SK-N-SH (cell line): ENCODE data around the gene SELENOS.

Source experiments
- FOXM1 ChIP-seq: IDR thresholded peaks from 2 replicates; pipeline ENCODE4 v1.4.0; 2012; ENCODE audit warnings: low read depth, mild to moderate bottlenecking
- MEF2A ChIP-seq: IDR thresholded peaks from 2 replicates; pipeline ENCODE4 v1.4.0; 2012; ENCODE audit warnings: low read depth, borderline replicate concordance
- NFIC ChIP-seq: IDR thresholded peaks from 2 replicates; pipeline ENCODE4 v1.4.0; 2012; ENCODE audit warnings: borderline replicate concordance
- POLR2AphosphoS5 ChIP-seq: IDR thresholded peaks from 2 replicates; pipeline ENCODE4 v1.6.1; 2012; ENCODE audit warnings: low read depth, low read length
- RFX5 ChIP-seq: IDR thresholded peaks from 2 replicates; pipeline ENCODE4 v1.6.1; 2012; ENCODE audit warnings: mild to moderate bottlenecking, improper control_type of control experiment, low read length
- RXRA ChIP-seq: IDR thresholded peaks from 2 replicates; pipeline ENCODE4 v1.4.0; 2012; ENCODE audit warnings: low read depth, mild to moderate bottlenecking, borderline replicate concordance
- SIN3A ChIP-seq: IDR thresholded peaks from 2 replicates; pipeline ENCODE4 v1.6.1; 2012; ENCODE audit warnings: low read depth, mild to moderate bottlenecking, low read length, moderate library complexity, borderline replicate concordance
- SMC3 ChIP-seq: IDR thresholded peaks from 2 replicates; pipeline ENCODE4 v1.6.1; 2012; ENCODE audit warnings: low read depth, low read length, improper control_type of control experiment
- TEAD4 ChIP-seq: IDR thresholded peaks from 2 replicates; pipeline ENCODE4 v1.4.0; 2012; ENCODE audit warnings: mild to moderate bottlenecking, borderline replicate concordance; ENCODE audit not compliant: insufficient read depth
- YY1 ChIP-seq: IDR thresholded peaks from 2 replicates; pipeline ENCODE4 v1.4.0; 2012; ENCODE audit warnings: low read depth, mild to moderate bottlenecking
- TF ChIP-seq, protein P1 (sequence below): fragments of 200-600 bp; sonication (generic); IDR thresholded peaks from 2 replicates; pipeline ENCODE4 v1.6.1; 2017; ENCODE audit warnings: antibody characterized with exemption, mild to moderate bottlenecking, moderate library complexity
- TF ChIP-seq, protein P2 (sequence below): IDR thresholded peaks from 2 replicates; pipeline ENCODE4 v1.4.0; 2012; ENCODE audit warnings: low read depth, borderline replicate concordance
- TF ChIP-seq, protein P3 (sequence below): IDR thresholded peaks from 2 replicates; pipeline ENCODE4 v1.6.1; 2012; ENCODE audit warnings: mild to moderate bottlenecking, low read depth, low read length, moderate library complexity

DNA sequence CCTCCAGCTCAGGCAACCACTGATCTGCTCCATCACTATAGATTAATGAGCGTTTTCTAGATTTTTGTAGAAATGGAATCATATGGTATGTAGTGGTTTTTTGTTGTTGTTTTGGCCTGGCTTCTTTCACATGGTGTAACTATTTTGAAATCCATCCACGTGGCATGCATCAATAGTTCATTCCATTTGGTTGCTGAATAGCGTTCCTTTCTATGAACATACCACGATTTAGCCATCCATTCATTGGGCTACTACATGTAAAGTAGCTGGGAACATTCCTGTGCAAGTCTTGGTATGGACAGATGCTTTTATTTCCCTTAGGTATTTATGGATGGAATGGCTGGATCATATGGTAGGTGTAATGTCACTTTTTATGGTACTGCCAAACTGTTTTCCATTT, 14.7 kb downstream of the SELENOS start:
- TF ChIP-seq, protein P1, sequence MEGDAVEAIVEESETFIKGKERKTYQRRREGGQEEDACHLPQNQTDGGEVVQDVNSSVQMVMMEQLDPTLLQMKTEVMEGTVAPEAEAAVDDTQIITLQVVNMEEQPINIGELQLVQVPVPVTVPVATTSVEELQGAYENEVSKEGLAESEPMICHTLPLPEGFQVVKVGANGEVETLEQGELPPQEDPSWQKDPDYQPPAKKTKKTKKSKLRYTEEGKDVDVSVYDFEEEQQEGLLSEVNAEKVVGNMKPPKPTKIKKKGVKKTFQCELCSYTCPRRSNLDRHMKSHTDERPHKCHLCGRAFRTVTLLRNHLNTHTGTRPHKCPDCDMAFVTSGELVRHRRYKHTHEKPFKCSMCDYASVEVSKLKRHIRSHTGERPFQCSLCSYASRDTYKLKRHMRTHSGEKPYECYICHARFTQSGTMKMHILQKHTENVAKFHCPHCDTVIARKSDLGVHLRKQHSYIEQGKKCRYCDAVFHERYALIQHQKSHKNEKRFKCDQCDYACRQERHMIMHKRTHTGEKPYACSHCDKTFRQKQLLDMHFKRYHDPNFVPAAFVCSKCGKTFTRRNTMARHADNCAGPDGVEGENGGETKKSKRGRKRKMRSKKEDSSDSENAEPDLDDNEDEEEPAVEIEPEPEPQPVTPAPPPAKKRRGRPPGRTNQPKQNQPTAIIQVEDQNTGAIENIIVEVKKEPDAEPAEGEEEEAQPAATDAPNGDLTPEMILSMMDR = no peak
- TF ChIP-seq NFIC = no peak
- TF ChIP-seq, protein P2, sequence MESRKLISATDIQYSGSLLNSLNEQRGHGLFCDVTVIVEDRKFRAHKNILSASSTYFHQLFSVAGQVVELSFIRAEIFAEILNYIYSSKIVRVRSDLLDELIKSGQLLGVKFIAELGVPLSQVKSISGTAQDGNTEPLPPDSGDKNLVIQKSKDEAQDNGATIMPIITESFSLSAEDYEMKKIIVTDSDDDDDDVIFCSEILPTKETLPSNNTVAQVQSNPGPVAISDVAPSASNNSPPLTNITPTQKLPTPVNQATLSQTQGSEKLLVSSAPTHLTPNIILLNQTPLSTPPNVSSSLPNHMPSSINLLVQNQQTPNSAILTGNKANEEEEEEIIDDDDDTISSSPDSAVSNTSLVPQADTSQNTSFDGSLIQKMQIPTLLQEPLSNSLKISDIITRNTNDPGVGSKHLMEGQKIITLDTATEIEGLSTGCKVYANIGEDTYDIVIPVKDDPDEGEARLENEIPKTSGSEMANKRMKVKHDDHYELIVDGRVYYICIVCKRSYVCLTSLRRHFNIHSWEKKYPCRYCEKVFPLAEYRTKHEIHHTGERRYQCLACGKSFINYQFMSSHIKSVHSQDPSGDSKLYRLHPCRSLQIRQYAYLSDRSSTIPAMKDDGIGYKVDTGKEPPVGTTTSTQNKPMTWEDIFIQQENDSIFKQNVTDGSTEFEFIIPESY = no peak
- TF ChIP-seq SIN3A = no peak
- no peak for TF ChIP-seq MEF2A
- TF ChIP-seq TEAD4 = no peak
- no peak for TF ChIP-seq RFX5
- TF ChIP-seq, protein P3, sequence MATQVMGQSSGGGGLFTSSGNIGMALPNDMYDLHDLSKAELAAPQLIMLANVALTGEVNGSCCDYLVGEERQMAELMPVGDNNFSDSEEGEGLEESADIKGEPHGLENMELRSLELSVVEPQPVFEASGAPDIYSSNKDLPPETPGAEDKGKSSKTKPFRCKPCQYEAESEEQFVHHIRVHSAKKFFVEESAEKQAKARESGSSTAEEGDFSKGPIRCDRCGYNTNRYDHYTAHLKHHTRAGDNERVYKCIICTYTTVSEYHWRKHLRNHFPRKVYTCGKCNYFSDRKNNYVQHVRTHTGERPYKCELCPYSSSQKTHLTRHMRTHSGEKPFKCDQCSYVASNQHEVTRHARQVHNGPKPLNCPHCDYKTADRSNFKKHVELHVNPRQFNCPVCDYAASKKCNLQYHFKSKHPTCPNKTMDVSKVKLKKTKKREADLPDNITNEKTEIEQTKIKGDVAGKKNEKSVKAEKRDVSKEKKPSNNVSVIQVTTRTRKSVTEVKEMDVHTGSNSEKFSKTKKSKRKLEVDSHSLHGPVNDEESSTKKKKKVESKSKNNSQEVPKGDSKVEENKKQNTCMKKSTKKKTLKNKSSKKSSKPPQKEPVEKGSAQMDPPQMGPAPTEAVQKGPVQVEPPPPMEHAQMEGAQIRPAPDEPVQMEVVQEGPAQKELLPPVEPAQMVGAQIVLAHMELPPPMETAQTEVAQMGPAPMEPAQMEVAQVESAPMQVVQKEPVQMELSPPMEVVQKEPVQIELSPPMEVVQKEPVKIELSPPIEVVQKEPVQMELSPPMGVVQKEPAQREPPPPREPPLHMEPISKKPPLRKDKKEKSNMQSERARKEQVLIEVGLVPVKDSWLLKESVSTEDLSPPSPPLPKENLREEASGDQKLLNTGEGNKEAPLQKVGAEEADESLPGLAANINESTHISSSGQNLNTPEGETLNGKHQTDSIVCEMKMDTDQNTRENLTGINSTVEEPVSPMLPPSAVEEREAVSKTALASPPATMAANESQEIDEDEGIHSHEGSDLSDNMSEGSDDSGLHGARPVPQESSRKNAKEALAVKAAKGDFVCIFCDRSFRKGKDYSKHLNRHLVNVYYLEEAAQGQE = no peak
- no peak for TF ChIP-seq RXRA
- no peak for TF ChIP-seq POLR2AphosphoS5
- no peak for TF ChIP-seq SMC3
- no peak for TF ChIP-seq FOXM1
- no peak for TF ChIP-seq YY1
